GM20431 (cell line): Measurements from ENCODE around the gene SLC26A1.

Experiments
- in situ Hi-C: fragments of 300-500 bp; cut with MseI, MboI; formaldehyde crosslinking; loops from one replicate; pipeline ENCODE4 v1.15.0; 2020; ENCODE audit warnings: low sequenced_read_pairs; ENCODE audit not compliant: unreplicated experiment

Gene SLC26A1

GRCh38 chr4:957581-958313 is 35.5 kb downstream of the SLC26A1 start:
- in situ Hi-C loops = no loop called here

GRCh38 chr4:957231-957580 is 36.0 kb downstream of the SLC26A1 start:
- in situ Hi-C loops = no loop called here

GRCh38 chr4:956531-957230 is 36.5 kb downstream of the SLC26A1 start:
- in situ Hi-C loops = no loop called here

GRCh38 chr4:955931-956381 is 37.2 kb downstream of the SLC26A1 start:
- in situ Hi-C loops = no loop called here

- in situ Hi-C loops = no loop called here
These were observed 37.9 kb downstream of the SLC26A1 start for GRCh38 chr4:955161-955921.

GRCh38 chr4:954211-955020 is 38.8 kb downstream of the SLC26A1 start:
- in situ Hi-C loops = no loop called here

- in situ Hi-C loops = no loop called here
These were observed 39.7 kb downstream of the SLC26A1 start for GRCh38 chr4:953574-953915.

- in situ Hi-C loops = no loop called here
These were observed 40.2 kb downstream of the SLC26A1 start for GRCh38 chr4:952881-953573.

- in situ Hi-C loops = no loop called here
These were observed 41.4 kb downstream of the SLC26A1 start for GRCh38 chr4:951594-952468.

- in situ Hi-C loops = no loop called here
These were observed 42.0 kb downstream of the SLC26A1 start for GRCh38 chr4:951186-951585.

- in situ Hi-C loops = no loop called here
These were observed 42.8 kb downstream of the SLC26A1 start for GRCh38 chr4:950136-951020.

GRCh38 chr4:949656-950055 is 43.5 kb downstream of the SLC26A1 start:
- in situ Hi-C loops = no loop called here

- in situ Hi-C loops = no loop called here
These were observed 44.3 kb downstream of the SLC26A1 start for GRCh38 chr4:948936-949300.

- in situ Hi-C loops = no loop called here
These were observed 44.9 kb downstream of the SLC26A1 start for GRCh38 chr4:948101-948935.

- in situ Hi-C loops = no loop called here
These were observed 45.7 kb downstream of the SLC26A1 start for GRCh38 chr4:947491-947971.

GRCh38 chr4:946517-947471 is 46.4 kb downstream of the SLC26A1 start:
- in situ Hi-C loops = no loop called here
